Stimulated activated CD8-positive, alpha-beta memory T cell treated with anti-CD3 and anti-CD28 coated beads, Interleukin-12 subunit alpha, Interleukin-12 subunit beta, amount 100 ng/mL, for 1 hour (primary cell): ENCODE results near the gene PSMB4.
A peak's percentile ranks its signal among the peaks of the same experiment; 100 is the strongest.
"Not testable (repeated sequence)": the region's sequence is repeated elsewhere in the genome, so short reads cannot be mapped to it uniquely, and the experiment has no call there.

Experiments
- DNase-seq: peaks from one replicate; pipeline ENCODE4 v3.0.0-alpha.2; 2020; ENCODE audit warnings: low read depth

The PSMB4 gene

DNA sequence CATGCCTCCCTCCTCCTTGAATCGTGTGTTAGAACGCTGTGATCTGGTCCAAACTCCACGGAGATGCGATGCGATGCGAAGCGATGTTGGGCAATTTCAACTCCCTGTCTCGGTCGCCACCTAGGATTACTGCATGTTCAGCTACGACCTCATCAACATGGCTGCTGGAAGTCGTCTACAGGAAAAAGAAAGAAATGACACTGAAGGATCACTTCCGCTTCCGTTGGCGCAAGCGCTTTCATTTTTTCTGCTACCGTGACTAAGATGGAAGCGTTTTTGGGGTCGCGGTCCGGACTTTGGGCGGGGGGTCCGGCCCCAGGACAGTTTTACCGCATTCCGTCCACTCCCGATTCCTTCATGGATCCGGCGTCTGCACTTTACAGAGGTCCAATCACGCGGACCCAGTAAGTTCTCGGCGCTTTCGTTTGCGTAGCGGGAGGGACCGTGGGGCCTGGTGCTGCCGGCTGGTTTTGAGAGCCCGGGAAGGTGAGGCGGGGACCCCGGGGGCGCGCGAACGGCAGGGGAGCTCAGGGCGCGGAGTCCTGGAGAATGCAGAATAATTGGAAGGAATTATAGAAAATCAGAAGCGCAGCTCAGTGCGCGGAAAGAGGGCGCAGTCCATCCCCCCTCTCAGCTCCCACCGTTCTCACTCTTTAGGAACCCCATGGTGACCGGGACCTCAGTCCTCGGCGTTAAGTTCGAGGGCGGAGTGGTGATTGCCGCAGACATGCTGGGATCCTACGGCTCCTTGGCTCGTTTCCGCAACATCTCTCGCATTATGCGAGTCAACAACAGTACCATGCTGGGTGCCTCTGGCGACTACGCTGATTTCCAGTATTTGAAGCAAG is at the start of gene PSMB4:
TSS of gene PSMB4 (plus strand) at position 250 of the 848 bp plus-strand sequence. CDS start at position 265, 15 bp downstream.
- peak; percentile 71 for DNase-seq

DNA sequence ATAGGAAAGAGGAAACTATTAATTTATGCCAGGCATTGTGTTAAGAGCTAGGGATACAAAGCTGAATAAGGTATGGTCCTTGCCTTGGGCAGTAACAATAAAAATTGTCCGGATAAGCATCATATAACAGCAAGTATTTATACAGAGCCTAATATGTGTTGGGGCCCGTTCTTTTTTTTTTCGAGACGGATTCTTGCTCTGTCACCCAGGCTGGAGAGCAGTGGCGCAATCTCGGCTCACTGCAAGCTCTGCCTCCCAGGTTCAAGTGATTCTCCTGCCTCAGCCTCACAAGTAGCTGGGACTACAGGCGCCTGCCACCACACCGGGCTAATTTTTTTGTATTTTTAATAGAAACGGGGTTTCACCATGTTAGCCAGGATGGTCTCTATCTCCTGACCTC is 49.0 kb upstream of the PSMB4 start:
- DNase-seq: not testable (repeated sequence)

DNA sequence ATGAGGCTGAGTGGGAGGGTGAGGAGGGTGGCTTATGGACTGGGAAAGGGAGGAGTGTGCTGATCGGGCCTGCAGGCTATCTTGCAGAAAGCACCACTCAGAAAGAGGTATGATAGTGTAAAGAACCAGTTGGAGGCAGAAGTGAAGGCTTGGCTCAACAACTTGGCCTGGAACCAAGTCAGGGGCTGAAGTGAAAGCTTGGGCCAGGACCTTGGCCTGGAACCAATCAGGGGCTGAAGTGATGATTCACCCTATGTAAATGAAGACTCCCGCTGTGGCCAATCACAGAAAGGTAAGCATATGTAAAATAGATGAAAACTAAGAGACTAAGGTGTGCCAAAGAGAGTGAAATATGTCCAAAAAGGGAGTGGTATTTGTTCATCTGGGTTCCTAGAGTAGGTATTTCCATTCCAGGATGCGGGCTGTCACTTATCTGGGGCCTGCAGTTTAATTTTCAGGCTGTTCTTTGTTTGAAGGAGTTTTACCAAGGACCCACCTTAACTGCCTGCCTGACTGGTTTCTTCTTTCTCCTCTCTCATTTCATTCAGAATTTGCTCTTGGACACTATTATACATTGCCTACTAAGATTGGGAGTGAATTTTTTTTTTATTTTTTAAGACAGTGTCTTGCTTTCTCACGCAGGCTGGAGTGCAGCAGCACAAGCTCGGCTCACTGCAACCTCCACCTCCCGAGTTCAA is 47.2 kb upstream of the PSMB4 start:
- no peak for DNase-seq

DNA sequence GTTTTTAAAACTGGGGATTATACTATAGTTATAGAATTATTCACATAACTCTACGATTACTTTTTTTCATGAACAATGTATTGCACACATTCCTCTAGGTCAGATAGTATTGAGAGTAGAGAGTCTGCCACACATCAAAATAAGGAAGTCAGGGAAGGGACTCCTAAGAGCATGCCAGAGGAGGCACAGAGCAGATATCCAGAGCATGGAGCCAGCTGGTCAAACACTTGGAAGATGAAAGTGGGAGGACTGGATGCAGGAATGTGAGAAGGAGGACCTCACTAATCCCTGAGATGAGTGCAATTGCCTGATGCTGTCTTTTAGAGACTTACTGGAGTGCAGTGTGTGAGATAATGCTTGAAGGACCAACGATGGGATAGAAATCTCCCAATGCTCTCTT is 42.7 kb upstream of the PSMB4 start:
- DNase-seq: no peak

DNA sequence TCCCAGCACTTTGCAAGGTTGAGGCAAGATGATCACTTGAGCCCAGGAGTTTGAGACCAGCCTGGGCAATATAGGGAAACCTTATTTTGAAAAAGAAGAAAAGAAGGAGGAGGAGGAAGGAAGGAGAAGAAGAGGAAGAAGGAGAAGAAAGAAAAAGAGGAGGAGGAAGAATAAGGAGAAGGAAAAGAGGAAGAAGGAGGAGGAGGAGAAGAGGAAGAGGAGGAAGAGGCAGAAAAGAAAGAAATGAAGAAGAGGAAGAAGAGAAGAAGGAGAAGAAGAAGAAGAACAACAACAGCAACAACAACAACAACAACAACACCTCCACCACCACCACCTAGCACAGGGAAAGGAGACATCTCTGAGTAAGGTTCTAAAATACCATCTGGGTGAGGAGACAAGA is 37.5 kb upstream of the PSMB4 start:
- no peak for DNase-seq

DNA sequence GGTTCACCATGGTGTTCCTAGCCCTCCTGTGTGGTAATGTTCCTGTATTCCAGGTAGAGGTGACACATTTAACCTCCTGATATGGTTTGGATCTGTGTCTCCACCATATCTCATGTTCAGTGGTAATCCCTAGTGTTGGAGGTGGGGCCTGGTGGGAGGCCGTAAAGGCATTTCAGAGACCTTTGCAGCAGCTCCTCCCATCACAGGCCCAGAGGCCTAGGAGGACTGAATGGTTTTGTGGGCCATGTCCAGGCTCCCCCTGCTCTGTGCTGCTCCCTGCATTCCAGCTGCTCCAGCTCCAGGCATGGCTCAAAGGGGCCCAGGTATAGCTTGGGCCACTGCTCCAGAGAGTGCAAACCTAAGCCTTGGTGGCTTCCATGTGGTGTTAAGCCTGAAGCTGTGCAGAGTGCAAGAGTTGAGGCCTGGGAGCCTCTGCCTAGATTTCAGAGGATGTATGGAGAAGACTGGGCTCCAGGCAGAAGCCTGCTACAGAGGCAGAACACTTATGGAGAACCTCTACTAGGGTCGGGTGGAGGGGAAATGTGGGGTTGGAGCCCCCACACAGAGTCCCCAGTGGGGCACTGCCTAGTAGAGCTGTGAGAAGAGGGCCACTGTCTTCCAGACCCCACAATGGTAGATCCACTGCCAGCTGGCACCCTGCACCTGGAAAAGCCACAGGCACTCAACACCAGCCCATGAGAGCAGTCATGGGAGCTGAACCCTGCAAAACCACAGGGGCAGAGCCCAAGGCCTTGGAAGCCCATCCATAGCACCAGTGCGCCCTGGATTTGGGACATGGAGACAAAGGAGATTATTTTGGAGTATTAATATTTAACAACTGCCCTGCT is 36.8 kb upstream of the PSMB4 start:
- no peak for DNase-seq

DNA sequence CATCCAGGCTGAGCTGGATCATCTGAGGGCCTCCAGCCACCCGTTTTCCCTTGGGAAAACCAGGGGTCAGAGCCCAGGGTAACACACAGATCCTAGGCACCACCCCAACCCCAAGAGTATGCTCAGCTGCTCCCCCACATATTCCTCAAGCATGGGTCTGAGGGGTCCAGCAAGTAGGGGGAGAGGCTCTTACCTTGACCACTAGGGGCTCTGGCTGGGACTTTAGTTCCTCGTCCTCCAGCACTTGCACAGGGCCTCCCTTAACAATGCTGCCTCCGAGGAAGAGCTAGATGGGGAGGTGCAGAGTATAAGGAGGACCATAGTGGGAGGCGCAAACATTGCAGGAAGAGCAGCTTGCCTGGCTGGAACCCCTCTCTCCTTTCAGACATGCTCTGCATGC is 34.4 kb upstream of the PSMB4 start:
- no peak for DNase-seq

DNA sequence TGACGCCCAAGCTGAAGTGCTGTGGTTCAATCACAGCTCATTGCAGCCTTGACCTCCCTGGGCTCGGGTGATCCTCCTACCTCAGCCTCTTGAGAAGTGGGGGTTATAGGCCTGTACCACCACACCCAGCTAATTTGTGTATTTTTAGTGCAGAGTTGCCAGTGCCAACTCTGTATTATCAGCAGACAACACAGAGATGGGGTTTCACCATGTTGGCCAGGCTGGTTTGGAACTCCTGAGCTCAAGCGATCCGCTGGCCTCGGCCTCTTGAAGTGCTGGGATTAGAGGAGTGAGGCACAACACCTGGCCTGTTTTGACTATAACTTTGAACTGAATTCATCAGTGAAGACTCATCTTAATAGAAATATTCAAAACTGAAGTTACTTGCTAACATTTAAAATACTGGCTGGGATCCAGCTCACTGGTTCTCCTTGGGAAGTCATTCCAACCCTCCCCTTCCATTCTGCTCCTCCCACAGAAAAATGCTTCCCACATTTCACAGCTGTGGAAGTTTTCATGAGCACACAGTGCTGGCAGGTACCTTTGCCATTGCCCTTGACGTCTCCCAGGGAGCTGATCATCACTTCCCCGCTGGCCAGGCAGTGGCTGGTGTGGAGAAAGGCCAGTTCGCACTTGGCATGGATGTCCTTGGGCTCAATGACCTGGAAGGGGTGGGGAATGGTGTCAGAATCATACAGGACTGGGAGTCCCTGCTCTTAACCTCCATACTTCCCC is 31.5 kb upstream of the PSMB4 start:
- DNase-seq: no peak

DNA sequence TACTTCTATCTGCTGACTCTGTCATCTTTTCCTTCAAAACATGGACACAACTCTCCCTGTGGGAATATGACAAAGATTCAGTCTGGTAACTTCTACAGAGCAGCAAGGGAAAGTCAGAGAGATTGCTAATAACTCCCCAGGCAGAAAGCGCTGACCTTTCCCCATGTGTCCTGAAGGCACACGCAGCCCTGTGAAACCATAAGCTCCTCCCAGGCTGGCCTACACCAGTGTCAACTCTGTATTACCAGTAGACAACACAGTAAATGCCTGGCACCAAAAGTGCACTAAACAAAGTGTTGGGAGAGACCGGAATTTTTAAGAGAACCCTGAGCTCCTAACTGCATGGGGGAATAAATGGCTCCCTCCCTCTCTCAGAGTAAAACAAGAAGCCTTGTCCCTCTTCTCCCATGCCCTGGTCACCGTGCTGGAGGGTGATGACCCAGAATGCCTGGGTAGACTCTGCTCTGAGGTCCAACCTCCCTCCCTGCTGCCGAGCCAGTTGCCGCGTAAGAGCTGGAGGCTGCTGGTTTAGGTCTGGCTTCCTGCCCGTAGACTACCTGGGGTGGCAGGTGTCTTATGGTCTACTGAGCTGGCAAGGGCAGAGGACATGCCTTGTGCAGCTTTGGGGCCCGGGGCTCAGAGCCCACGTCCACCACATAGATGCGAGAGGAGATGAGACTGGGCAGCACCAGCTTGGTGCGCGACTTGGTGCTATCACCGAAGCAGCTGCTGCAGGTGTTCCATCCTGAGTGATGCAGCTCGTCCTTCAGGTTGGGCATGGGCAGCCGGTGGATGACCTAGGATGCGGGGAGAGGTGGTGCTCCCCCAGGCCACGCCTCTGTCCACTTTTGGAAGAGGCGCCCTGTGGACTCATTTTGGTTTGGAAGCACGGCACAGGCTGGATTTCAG is 30.7 kb upstream of the PSMB4 start:
- DNase-seq: no peak

DNA sequence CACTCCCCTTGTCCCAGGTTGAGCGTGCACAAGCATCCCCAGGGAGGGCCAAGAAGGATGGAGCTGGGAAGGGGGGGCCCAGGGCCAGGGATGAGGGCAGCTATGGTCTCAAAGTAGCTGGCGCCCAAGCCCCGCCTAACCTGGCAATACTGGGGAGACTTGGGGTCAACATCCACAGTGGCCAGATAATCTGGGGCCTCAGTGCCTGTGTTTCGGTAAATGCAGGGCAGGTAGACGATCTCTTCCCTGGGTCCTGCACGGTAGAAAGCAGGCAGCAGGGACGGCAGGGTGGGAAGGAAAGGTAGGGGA is 30.1 kb upstream of the PSMB4 start:
- DNase-seq: no peak

DNA sequence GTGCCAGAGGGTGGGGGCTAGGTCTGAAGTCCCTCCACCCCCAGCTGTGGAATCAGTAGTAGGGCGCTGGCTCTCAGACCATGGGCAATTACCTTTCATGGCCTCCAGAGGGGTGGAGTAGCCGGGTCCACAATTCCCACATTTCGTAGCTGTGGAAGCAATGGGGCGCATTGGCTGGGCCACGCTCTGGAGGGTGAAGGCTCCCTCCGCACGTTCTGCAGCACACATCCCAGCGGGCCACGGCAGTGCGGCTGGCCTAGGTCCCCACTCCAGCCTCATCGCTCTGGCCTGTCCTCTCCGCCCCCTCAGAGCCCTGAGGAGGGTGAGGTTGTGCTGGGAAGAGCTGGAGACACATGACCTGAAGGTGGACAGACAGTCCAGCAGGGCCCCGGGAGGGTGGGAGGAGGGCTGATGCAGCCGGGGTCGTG is 29.7 kb upstream of the PSMB4 start:
- DNase-seq: no peak

DNA sequence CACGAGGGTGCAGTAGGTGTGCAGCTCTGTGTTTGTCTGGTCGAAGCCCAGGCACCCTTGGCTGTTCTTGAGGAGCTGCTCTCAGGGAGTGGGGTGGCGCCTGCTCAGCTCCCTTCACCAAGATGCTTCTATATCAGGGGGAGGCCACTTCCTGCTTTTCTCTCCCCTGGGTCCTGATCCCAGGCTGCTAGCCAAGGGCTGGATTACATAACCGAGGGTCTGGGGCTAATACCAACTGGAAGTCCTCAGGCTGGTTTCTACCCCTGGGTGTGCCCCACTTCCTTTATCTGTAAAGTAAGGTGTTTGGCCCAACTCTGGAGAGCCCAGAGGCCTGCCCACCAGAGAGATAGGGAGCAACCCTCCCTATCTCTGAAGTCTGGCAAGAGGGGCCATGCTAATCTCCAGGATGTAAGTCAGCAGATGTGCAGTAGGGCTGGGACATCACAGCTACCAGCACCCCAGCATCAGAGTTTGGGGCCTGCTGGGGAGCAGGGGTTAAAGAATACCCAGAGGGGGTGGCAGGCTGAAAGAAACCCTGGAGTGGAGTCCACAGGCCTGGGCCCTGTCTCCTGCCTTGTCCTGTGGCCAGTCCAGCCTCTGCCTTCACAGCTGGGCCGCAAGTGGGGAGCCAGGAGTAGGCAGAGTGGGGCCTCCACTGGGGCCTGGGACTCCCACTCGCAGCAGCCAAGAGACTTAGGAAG is 29.0 kb upstream of the PSMB4 start:
- no peak for DNase-seq

DNA sequence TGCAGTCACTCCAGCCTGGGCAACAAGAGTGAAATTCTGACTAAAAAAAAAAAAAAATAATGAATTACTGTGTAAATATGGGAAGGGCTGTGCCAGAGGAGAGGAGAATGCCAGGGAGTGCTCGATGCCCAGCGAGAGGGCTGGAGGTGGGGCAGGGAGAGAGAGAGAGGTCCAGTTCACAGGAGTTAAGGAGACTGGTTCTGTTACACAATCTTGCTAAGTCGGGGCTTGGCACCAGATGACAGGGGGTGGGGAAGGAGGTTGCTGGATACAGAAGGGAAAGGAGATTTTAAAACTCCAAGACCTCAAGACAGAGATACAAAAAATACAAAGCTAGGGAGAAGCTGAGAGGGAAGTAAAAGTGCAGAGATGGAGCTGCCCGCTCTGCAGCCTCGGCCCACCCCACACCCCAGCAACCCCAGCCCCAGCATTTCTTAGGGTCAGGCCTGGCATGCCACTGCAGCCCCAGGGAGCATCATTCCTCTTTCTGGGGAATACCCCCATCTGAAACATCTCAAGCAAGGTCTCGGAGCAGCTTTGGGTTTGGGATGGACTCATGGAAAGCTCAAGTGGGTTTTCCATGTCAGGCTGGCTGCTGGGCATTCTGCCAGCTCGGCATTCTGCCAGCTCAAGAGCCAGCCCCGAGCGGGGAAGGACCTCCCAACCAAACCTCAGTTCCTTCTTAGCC is 27.9 kb upstream of the PSMB4 start:
- DNase-seq: no peak

DNA sequence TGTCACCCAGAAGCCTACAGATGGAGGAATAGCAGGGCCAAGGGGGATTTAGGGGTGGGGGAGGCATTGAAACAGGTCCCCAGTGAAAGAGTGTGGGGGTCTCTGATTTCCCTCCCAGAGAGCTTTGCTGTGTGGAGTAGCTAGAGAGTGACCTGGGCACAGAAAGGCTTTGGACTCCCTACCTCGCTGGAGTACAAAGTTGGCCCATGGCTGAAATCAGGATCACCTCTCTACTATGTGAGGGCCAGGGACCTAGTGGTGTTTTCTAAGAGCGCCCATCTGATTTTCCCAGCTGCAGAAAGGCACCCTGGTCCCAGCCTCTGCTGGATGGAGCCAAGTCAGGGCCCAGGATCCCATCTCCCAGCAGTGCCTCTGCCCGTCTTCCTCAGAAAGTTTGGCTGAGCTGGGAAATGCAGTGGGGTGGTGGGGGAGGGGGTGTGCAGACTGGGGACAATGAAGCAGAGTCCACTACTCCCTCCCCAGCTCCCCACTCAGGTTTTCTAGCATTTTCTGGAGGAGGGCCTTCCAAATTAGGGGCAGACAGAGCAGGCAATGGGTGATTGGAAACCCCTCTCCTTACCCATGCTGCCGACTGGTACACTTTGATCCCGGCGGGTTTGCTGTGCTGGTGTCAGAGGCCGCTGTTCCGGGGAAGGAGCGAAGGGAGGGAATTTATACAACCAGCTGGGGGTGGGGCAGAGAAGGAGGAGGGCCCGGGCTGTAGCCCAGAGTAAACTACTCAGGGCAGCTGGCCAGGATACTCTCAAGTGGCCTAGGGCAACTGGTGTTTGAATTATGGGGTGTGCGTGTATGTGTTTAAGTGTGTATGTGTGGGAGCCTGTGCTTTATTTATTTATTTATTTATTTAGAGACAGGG is 27.1 kb upstream of the PSMB4 start, which contains the start of gene SELENBP1:
TSS of gene SELENBP1 (minus strand) at position 648 of the 877 bp plus-strand sequence. CDS start at position 584, 64 bp downstream.
- no peak for DNase-seq

DNA sequence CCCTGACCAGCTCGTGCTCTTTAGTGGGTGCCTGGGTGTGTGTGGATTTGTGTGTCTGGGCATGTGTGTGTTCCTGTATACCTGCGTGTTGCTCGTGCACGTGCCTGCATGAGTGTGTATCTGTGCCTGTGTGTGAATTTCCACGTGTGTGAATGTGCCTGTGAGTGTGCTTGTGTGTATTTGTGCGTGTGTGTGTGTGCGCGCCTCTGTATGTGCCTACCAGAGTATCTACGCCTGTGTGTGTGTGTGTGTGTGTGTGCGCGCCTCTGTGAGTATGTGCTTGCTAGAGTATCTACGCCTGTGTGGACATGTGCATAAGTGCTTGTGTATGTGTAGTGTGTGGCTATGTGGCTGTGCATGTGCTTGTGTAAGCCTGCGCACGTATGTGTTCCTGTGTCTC is 26.2 kb upstream of the PSMB4 start:
- no peak for DNase-seq

DNA sequence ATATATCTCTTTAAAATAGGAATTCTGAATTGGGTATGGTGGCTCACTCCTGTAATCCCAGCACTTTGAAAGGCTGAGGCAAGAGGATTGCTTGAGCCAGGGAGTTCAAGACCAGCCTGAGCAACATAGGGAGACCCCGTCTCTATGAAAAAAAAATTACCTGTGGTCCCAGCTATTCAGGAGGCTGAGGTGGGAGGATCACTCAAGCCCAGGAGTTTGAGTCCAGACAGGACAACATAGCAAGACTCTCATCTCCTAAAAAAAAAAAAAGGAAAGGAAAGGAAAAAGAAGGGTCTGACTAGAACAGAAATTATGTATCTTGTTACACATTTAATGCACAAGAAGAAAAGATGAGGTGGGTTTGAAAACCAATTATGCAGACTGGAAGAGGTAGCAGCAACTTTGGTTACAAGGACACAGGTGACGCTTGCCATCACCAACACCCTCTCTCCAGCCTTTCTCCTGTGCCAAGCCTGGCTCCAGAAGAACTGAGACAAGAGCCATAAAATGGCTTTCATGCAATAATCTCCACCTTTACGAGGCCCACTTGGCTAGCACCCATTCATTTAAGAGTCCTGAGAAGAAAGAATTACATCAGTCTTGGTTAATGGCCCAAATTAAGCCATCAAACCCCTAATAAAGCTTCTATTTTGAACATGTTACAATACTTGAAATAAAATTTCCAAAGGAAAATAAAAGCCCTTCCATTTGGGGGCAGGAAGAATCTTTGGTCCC is 22.1 kb upstream of the PSMB4 start:
- DNase-seq: no peak

DNA sequence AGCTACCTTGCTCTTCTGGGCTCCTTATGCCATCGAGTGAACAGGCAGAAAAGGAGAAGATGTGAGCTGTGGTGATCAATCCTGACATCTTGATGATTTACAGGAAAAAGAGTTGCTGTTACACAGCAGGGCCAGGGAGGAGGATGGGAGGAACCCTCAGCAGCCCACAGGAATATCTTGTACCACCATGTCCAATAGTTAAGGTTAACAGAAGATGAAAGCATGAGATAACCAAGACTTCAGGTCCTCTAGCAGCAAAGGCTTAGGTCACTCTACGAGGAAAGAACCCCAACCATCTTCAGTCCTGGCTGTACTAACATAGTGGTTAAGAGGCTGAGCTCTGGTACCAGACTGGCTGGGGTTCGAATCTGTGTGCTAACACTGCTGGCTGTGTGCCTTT is 14.8 kb upstream of the PSMB4 start:
- DNase-seq: no peak

DNA sequence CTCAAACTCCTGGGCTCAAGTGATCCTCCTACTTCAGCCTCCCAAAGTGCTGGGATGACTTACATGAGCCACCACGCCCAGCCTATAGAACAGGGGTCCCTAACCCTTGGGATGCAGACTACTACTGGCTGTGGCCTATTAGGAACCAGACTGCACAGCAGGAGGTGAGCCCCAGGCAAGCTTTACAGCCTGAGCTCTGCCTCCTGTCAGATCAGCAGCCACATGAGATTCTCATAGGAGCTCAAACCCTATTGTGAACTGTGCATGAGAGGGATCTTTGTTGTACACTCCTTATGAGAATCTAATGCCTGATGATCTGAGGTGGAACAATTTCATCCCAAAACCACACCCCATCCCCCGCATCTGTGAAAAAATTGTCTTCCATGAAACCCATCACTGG is 13.4 kb upstream of the PSMB4 start:
- DNase-seq: no peak
